NCI-H69 (cell line): Measurements from ENCODE around the gene PTBP3.

Experiments used
- DNase-seq: peaks from one replicate; lab custom pipeline; 2025; lab: John Stamatoyannopoulos, UW

The PTBP3 gene

DNA sequence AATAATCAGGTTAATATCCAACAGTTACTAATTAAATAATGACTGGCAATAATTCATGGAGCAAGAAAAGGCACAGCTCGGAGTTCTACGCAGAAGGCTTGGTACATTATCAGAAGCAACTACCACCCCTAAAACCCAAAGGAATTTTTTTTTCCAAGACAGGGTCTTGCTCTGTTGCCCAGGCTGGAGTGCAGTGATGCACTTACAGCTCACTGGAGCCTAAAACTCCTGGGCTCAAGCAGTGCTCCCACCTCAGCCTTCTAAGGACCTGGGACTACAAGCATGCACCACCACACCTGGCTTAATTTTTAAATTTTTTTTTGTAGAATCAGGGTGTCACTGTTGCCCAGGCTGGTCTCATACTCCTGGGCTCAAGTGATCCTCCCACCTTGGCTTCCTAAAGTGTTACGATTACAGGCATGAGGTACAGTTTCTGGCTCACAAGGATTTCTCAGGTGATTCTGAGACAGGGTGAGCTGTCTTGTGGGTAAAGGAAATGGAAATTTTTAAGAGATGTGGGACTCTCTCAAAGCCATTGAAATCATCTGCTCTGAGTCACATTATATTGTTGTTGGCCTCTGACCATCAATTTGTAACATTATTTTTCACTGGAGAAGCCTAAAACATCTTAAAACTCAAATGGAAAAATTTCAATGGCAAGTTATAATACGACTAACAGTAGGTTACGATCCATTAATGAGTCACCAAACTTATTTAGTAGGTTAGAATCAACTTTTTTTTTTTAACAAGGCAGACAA, 26.8 kb upstream of the PTBP3 start:
- no peak for DNase-seq

DNA sequence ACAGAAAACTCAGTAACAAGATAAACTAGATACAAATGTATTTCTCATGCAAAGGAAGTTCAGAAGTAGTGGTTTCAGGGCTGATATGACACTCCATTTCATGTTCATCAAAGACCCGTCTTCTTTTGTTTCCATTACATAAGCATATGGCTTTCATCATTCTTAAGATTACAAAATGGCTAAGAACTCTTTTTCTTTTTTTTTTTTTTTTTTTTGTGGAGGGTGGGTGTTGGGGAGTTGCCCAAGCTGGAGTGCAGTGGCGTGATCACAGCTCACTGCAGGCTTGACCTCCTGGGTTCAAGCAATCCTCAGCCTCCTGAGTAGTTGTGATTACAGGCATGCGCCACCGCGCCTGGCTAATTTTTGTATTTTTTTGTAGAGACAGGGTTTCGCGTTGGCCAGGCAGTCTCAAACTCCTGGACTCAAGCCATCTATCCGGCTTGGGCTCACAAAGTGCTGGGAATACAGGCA, 22.0 kb upstream of the PTBP3 start:
- DNase-seq: no peak

DNA sequence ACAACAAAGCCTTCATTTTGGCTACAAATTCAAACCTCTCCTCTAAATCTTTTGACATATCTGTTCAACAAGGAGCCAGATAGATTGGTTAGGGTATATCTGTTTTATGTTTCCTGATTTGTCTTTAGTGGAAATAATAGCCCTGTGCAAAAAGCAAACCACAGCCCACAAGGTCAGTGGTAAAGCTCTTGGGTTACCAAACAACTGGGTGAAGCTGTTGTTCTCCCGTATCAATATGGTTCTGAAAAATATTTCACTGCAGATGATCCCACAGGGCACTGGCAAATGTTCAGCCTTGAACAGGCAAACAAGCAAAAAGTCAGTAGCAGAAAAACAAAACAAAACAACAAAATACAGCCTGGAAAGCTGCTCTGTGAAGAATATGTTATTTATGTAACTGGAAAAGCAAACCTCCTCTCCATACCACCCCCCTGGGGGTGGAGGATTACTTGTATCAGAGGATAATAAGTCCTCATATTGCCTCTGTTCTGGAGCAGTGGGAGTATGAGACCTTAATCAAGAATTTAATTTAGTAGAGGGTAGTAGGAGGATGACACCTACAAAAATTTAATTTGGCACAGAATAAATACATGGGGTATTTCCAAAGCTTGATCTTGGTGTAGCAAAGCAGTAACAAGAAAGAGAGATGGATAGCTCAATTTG, 20.8 kb upstream of the PTBP3 start:
- DNase-seq: no peak

DNA sequence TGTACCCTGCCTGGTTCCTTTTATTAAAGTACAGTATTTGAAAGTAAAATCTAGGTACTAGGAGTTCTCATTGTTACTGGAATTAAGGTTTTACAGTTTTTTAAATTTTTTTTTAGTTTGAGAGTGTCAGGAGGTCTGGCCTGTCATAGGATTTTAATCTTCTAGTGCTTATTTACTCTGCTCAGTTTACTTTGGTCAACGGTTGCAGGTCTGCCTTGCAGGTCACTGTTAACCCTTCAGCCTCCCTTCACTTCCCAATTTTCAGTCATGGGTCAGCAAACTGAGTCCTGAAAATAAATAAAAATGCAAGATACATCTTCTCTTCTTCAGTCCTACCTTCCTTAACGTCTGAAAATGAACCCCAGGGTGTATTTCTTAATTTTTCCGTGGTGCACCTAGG, 18.8 kb upstream of the PTBP3 start:
- no peak for DNase-seq

DNA sequence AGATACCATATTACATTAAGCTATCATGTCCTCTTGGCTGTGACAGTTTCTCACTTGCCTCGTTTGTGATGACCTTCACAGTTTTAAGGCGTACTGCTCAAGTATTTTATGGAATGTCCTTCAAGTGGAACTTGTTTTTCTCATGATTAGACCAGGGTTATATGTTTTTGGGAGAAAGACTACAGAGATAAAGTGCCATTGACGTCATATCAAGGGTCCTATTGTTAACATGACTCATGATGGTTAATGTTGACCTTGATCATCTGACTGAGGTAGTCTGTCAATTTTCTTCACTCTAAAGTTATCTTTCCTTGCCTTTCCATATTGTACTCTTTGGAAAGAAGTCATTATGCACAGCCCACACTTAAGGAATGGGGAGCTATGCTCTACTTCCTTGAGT, 17.8 kb upstream of the PTBP3 start:
- DNase-seq: no peak

DNA sequence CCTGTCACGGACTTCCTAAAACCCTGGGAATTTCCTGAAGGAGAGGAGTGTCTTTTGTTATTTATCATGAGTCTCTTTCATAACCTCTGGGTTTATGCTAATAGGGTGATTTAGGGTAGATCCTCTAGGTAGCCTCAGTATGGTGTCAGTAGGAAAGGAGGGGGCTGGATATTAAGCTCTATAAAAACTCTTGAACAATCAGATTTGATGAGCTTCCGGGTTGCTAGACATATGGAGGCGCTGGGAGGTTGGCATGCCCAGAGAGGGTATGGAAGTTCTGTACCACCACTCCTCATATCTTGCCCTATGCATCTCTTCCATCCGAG, 15.6 kb upstream of the PTBP3 start:
- peak; percentile 68 for DNase-seq

DNA sequence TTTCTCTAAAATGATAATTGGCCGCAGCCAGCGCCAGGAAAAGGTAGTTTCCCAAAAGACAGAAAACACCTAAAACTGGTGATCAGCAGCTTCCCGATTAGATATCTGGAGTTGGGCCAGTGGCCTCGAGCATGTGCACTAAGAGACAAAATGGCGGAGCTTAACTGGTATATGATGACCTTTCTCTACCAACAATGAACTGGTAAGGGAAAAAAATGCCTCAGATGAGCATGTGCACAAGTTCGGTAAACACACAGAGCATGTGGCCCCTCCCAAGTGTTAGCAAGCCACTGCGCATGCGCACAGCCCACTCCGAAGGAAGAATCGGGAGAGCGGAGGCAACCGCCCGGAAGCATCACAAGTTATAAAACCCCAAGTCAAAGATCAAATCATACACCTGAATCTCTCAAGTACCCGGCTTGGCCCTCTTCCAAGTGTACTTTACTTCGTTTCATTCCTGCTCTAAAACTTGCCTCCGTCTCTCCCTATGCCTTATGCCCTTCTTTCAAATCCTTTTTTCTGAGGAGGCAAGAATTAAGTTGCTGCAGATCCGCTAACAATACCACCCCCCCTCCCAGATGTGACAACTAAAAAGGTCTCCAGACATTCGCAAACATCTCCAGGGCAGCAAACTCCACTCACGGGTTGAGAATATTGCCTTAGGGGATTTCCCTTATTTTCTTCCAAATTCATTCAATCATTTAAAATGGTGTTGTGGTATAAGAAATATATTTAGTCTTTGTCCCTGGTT, 15.0 kb upstream of the PTBP3 start:
- peak; percentile 95 for DNase-seq

DNA sequence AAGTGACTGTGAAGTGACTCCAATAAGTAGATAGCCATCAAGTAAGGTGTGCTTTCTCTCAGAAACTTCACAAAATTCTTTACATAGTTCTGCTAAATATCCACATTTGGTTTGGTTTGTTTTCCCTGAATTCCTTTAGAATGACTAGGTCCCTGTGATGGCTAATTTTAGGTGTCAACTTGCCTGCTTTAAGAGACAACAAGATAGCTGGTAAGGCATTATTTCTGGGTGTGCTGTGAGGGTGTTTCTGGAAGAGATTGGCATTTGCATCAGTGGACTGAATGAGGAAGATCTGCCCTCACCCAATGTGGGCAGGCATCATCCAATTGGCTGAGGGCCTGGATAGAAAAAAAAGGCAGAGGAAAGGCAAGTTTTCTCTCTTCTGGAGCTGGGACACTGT, 8.3 kb upstream of the PTBP3 start:
- DNase-seq: no peak

DNA sequence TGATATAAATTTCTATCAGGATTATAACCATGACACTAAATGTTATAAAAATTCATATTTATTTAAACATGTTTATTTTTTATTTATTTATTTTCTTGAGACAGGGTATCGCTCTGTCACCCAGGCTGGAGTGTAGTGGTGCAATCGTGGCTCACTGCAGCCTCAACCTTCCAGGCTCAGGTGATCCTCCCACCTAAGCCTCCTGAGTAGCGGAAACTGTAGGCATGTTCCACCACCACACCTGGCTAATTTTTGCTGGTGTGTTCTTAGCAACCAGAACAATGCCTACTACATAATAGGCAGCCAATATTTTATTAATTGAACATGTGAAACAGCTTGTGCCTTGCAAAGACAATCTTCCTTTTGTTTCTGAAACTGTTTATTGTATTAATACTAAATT, 6.5 kb upstream of the PTBP3 start:
- DNase-seq: no peak

DNA sequence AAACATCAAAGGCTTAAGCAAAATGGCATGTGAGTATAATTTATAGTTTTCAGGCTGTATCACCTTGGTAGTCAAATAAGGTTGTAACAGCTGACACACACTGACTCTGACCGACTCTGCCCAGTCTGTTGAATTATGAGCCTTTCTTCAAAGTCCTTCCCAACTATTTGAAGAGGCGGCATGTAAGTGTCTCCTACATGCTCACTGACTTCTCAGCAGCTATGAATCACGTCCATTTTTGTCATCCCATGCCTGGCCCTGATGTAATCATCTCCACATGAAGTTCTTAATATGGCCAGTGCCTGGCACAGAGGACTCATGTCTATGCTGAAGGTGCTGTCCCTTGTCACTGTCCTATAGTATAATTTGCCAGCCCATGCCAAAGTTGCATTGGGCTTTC, 5.1 kb upstream of the PTBP3 start:
- DNase-seq: no peak

DNA sequence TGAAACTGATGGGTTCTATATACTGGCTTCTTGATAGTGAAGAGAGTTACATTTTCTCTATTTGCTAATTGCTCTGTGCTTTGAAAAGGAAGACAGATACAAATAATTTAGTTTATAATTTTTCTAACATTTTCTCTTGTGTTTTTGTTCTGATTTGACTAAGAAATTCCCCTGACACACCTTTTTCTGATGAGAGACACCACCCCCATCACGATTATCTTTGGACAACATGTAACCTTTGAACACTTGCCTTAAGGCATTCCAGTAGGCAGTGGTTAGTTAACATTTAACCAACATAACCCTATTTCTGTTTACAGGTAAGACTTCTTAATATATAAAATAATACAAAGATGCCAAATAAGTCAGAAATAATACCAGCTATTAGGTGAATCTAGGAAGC, 4.1 kb upstream of the PTBP3 start:
- DNase-seq: no peak

DNA sequence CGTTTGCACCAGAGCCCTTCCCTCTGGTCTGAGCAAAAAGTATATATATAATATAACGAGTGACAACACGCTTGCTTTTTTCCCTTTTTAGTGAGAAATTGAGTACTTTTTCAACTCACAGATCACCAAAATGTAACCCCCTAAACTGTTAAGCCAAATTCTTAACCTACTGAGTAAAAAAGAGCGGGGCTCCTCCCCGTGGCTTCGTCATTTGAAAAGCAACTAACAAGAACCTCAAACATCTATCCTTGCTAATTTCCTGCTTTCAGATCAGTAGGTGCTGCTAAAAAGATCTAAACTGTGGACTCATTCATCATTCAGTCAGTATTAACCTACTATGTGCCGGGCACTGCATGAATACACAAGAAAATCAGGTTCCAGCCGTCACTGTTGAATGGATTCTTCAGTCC, 1.0 kb upstream of the PTBP3 start:
- DNase-seq: peak; percentile 63

DNA sequence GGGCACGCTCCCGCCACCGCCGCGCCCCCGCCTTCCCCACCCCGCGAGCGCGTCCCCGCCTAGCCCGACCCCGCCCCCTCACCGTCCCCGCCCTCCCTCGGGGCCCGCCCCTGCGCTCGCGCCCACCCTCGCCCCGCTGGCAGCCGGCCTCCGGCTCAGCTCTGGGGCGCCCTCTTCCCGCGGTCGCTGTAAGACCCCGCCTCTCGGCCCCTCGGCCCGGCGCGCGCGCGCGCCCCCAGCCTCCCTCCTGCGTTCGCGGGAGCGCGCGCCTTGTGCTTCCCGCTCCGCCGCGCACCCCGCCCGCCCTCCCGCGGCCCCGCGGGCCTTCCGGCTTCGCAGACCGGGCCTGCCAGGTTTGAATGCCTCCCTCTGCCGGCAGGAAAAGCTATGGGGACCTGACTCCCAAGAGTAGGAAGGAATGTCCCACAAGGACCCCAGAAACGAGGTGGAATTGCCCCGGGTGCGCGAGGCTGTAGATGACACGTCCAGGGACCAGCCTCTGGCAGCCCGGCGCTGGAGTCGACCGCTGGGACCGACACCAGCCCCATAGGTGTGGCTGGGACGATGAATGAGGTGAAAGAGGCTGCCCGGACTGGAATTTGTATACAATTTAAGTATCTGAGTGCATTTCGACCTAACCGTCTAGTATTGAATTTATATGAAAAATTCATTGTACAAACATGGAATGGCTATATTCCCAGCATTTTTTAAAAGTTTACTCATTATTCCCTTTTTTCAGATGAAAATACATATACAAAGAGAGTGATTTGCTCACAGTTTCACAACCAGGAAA, 416 bp upstream of the PTBP3 start:
- DNase-seq: peak; percentile 99

DNA sequence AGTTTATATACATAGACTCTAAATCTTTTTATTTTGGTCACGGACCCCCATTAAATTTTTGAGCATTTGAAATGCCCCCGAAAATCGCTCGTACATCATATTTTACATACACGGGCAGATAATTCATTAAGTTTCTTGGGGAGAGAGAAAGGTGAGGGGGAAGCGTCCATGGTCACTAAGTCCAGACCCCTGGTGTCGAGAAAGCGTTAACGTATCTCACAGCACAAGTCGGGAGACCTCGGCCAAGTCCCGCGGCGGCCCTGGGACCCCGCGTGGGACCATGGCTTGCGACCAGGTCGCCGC, 794 bp downstream of the PTBP3 start:
- DNase-seq: no peak

DNA sequence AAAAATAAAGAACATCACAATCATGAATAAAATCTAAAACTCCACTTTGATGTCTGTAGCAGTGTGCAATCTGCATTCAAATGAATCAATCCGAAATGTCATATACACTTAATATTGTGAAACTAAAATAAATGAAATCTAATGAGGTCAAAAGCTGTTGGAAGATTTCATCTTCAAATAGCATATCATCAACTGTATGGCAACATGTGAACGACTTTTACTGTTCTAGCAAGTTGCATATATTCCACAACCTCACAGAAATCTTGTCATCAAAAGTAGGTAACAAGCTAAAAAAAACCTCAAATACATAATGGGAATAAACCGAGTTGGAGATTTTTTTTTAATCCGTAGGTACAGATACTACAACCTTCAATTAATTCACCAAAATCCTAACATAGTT, 1.2 kb downstream of the PTBP3 start:
- peak; percentile 64 for DNase-seq

DNA sequence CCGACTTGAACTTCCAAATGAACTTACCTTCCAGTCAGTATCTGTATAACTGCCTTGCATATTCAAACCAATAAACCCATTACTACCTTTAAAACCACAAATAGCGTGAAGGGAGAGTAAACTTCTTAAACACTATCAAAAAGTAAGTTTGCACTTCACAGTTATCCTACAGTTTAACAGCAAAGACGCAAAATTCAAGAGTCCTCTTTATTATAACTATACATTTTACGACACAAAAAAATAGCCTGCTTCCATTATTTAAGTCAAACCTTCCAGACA, 1.8 kb downstream of the PTBP3 start:
- DNase-seq: peak; percentile 59

DNA sequence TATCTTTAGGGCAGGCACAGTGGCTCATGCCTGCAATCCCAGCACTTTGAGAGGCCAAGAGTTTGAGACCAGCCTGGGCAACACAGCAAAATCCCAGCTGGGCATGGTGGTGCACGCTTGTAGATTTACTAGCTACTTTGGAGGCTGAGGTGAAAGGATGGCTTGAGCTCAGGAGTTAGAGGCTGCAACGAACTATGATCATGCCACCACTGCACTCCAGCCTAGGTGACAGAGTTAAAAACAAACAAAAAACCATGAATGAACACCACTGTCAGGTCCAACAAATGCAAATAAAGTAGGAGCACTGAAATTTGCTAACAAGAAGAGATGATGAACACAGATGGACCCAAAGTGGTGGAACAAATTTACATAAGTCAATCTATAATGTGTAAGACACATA, 4.9 kb downstream of the PTBP3 start:
- peak; percentile 48 for DNase-seq

DNA sequence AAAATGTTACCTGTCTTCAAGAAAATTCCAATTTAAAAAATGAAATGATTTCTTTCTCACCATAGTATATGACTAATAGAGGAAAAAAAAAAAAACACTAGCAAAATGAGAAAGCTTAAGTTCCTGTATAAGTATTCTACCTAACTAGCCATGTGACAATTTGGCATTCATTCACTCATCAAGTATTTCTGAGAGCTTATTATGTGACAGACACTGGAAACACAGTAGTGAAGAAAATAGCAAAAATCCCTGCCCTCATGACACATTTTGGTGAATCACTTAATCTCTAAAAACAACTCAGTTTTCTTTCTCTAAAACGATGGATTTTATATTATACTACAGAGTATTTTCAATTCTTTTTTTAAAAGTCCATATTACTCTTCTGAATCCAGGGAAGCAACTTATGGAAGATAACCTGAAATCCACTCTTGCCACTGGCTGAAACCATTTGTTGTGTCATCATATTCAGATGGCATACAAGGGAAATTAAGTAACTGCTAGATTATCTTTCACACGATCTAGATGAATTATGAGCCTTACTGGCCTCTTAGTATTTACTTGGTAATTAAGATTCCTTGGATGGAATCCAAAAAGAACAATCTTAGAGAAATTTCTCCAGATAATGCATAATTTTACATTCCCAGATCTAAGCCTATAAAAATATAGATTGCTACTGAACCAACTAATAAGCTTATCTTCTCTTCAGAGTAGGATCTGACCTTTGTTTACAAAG, 5.5 kb downstream of the PTBP3 start:
- peak; percentile 78 for DNase-seq

DNA sequence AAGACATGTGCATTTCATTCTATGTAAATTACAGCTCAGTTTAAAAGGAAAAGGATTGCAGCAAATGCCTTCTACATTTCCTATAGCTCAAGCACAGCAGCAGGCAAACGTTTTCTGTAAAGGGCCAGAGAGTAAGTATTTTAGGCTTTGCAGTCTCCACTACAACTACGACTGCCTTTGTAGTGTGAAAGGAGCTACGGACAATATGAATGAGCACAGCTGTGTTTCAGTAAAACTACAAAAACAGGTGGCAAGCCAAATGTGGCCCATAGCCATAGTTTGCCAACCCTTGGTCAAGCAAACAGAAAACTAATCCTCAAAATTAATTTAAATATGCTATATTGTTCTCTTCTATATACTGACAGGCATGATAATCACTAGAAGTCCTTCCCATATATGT, 7.2 kb downstream of the PTBP3 start:
- DNase-seq: peak; percentile 58

DNA sequence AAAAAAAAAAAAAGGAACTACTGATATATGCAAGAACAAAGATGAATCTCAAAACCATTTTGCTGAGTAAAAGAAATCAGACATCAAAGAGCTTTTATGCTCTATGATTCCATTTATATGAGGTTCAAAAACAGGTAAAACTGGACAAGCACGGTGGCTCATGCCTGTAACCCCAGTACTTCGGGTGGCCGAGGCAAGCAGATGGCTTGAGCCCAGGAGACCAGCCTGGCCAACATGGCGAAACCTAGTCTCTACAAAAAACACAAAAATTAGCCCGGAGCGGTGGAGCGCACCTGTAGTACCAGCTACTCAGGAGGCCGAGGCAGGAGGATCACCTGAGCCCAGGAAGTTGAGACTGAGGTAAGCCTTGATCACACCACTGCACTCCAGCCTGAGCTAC, 7.8 kb downstream of the PTBP3 start:
- DNase-seq: no peak

DNA sequence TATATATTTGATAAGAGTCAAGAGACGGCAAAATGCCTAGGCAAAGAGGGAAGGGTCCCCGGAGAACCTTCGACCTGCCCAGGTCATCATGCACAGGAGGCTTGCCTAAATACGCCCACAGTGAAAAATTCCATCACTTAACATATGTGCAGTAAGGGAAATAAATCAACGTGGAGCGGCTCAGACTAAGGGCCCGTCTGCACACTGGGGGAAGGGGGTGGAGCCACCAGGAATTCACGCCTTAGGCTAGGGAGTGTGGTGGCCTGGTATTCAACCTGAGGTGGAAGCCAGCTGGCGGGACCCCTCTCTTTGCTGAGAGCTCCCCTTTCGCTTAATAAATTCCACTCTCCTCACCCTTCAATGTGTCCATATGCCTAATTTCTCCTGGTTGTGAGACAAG, 8.3 kb downstream of the PTBP3 start:
- DNase-seq: no peak

DNA sequence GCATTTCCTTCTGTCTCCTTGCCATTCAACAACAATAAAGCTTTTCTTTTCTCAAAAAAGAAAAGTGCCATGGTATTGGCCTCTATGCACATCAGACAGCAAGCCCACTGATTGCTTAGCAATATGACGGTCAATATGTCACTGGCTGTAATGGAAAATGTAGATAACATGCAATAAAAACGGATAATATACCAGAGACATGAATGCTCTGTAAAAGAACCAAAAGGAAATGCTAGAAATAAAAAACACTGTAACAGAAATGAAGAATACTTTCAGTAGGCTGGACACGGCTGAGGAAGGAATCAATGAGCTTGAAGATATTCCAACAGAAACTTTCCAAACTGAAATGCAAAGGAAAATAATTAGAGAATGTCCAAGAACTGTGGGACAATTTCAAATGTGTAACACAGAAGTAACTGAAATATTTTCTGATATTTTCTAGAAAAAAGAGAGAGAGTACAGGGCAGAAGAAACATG, 10.0 kb downstream of the PTBP3 start:
- no peak for DNase-seq
